ENCODE results near the gene OR11H6.

- TF ChIP-seq YY1 (IDR thresholded peaks at IDR 0.05; ENCODE audit: insufficient read depth, insufficient read length) (no peak), ZNF274 (IDR thresholded peaks at IDR 0.05; ENCODE audit: low read depth, low read length) (no peak)
Observed at GRCh38 chr14:20176330-20176729, 47.2 kb upstream of the OR11H6 start.
